Activated CD8-positive, alpha-beta memory T cell treated with anti-CD3 and anti-CD28 coated beads for 48 hours (primary cell): ENCODE results near the gene ZNF264.
"Not testable (repeated sequence)": the region's sequence is repeated elsewhere in the genome, so short reads cannot be mapped to it uniquely, and the experiment has no call there.

ENCODE experiments used
- DNase-seq, 3 experiments: peaks; one replicate each; pipeline ENCODE4 v3.0.0-alpha.2; 2020; ENCODE audit warnings: low read depth in 2 of 3, low spot score in 2 of 3

ZNF264 gene

DNA sequence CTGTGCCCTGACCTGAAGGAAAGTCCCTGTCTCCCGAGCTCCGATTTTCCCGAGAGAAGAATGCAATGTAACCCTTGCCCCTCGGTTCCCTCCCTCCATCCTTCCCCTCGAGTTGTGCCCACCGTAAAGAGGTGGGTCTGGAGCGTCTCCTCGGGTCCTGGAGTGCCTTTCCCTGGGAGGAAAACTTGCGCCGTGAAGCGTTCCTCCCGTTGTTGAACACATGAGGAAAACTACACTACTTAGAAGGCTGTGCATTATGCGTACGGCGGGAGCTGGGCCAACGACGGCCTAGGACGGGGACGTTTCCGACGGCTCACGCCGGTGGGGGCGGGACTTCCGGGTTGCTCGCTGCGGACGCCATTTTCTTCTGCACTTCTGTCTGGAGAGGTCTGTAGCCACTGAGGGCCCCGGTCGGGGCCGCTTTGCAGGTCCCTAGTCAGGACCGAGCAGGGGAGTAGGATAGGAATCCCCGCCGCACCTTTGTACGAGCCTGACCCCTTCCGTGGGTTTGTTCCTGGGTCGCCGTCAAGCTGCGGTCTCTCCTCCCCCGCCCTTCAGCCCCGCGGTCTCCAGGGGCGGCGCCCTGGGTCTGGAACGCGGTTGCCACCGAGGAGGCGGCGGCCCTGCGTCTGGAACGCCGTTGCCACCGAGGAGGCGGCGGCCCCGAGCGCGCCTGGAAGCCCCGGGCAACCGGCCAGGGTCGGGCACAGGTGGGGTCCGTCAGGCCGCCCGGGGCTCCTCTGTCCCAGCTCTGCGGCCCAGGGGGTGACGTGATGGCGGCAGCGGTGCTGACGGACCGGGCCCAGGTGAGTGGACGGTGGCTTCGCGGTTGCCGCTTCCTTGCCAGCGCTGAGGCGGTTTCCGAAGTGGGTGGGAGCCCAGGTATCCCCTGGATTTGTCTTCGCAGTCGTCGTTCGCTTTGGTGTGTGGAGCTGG, at the start of gene ZNF264:
Gene ZNF264, plus strand, starts transcription at position 360 of the 936 bp plus-strand sequence. Its CDS starts 414 bp downstream, at position 774.
- DNase-seq, result peak; percentile 70 to 71 (median 70)

GRCh38 chr19:57141699-57142098, 49.6 kb upstream of the ZNF264 start:
- no peak for DNase-seq

DNA sequence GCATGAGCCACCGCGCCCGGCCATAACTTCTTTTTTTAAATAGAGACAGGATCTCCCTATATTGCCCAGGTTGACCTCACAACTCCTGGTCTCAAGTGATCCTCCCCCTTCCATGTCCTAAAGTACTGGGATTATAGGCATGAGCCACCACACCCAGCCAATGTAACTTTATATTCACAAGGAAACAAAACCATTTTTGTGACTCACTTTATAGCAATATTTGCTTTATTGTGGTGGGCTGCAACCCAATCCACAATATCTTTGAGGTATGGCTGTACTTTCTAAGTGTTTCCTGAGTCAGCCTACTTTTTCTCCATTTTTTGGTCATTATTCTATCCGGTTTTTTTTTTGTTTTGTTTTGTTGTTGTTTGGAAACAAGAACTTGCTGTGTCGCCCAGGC, 38.4 kb upstream of the ZNF264 start:
- no peak for DNase-seq

DNA sequence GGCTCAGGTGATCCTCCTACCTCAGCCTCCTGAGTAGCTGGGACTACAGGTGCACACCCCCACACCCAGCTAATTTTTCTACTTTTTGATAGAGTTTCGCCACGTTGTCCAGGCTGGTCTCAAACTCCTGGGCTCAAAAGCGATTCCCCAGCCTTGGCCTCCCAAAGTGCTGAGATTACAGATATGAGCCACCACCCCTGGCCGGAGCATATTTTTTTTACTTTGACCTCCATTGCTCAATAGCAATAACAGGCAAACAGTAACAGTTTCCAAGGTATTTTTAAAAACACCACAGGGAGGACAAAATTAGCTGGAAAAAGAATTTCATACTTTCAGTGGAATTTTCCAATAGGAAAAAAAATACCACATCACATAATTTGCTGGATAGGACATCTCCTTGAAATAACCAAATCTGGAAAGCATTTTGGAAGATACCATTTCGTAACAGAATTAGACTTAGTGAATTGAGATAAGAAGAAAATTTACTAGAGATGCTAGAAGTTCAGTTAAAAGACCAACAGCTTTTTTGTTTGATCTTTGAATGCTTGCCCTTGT, 29.2 kb upstream of the ZNF264 start:
- DNase-seq, result no peak

DNA sequence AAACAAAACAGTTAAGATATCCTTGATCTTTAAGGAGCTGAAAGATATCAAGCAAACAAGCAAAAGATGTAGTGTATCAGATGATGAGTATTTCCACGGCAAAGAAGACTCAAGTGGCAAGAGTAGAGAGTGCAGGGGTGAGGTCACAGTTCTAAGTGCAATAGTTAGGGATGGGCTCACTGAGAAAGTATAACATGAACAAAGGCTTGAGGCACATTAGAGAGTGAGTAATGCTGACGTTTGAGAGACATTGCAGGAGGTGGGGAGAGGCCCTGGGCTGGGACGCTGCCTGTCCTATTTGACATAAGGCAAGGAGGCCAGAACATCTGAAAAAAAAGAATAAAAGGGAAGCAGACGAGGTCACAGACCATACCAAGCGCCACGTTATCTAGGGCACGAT, 25.5 kb upstream of the ZNF264 start:
- no peak for DNase-seq

DNA sequence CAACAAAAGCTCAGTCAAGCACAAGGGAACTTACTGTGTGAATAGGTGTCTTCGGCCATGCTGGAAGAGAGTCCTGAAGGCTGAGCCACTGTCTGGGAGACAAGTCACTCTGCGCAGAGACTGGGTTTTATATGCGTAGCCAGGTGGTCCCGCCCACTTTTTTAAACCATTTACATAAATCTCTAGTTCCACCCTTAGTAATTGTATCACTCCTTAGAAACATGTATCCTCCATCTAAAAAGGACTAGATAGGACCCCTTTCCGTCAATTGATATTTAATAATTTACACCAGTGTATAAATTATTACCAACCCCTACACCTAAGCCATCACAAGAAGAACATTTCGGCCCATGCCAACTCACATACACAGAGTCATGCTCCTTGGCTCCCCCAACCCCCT, 23.9 kb upstream of the ZNF264 start, which contains the start of gene DUXA:
Gene DUXA, minus strand, starts transcription at position 101 of the 400 bp plus-strand sequence. Its CDS starts 42 bp downstream, at position 59.
- DNase-seq, result no peak

GRCh38 chr19:57171551-57172081, 19.7 kb upstream of the ZNF264 start:
- DNase-seq, result no peak

- no peak for DNase-seq
These were observed 999 bp upstream of the ZNF264 start for GRCh38 chr19:57190301-57190700.

DNA sequence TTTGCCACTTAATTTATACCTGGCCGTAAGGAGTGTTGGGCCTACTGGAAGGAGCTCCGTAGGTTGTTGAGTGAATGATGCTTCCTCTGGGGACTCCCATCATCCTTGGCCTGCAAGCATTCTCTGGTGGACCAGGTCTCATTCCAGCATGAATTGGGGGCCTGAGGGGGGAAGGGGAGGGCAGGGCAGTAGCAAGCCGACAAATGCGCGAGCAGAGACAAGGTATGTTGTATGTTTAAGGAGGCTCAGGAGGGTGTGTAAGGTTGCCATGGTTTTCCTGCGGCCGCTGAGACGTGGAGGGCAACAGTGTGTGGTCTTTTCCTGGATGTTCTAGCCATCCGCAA, 749 bp downstream of the ZNF264 start:
- DNase-seq, result no peak

- no peak for DNase-seq
These were observed 1.7 kb downstream of the ZNF264 start for GRCh38 chr19:57192993-57193392.

- not testable (repeated sequence) for DNase-seq
These were observed 6.6 kb downstream of the ZNF264 start for GRCh38 chr19:57197874-57198273.

DNA sequence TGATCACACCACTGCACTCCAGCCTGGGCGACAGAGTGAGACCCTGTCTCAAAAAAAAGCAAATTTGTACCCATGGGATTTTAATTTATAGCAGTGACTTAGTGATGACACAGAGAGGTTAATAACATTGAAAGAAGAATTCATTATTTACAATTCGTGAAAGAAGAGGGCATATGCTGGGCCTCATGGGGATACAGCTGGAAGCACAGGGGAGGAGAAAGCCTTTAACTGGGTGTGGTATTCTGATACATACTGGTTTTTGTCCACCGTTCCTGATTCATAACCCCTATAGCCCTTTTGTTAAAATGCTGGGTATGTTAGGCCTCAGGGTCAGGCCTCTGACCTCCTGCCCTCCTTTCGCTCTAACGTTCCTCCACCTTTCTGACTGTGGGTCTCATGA, 10.9 kb downstream of the ZNF264 start:
- no peak for DNase-seq

GRCh38 chr19:57210381-57210780, 19.1 kb downstream of the ZNF264 start:
- no peak for DNase-seq

GRCh38 chr19:57212109-57212508, 20.8 kb downstream of the ZNF264 start:
- no peak for DNase-seq

DNA sequence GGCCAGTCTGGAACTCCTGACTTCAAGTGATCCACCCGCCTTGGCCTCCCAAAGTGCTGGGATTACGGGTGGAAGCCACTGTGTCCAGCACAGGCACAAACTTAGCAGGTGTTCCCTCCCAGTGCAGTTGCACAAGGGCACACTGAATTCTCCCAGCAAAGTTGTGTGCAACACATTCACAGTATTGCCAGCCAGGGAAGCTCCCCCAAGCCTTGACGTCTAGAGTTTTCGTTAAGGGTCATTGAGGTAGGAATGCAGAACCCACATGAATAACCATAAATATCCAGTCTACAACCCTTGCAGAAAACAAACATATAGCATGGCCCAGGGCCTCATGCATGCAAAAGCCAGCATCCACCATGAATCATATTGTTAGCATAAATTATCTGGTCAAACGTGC, 36.2 kb downstream of the ZNF264 start:
- DNase-seq, result no peak

DNA sequence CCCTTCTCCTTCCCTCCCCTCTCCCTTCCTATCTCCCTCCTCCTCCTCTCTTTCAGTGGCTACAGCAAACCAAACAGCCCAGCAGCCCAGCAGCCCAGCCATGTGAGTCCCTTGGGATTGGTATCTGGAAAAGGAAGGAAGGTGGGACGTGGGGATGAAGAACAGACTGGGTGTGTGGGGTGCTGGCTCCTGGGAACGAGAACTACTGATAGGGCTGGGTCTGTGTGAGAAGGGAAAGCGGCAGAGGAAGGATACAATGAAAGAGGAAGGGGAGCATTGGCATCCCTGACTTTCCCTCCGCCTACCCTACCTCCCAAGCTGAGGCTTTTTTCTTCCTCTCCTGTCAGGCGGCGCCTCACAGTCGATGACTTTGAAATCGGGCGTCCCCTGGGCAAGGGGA, 40.4 kb downstream of the ZNF264 start:
- no peak for DNase-seq

GRCh38 chr19:57233207-57233606, 41.9 kb downstream of the ZNF264 start:
- DNase-seq, result no peak

DNA sequence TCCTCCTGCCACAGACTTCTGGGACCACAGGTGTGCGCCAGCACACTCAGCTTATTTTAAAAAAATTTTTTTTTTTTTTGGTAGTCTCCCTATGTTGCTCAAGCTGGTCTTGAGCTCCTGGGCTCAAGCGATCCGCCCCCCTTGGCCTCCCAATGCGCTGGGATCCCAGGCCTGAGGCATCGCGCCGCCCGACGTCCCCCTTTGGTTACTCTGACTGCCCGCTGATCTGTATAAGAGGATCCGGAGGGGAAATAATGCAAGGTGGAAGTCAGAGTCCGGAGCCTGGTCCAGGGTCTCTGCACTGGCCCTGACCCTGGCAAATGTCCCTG, 48.6 kb downstream of the ZNF264 start:
- DNase-seq, result no peak

DNA sequence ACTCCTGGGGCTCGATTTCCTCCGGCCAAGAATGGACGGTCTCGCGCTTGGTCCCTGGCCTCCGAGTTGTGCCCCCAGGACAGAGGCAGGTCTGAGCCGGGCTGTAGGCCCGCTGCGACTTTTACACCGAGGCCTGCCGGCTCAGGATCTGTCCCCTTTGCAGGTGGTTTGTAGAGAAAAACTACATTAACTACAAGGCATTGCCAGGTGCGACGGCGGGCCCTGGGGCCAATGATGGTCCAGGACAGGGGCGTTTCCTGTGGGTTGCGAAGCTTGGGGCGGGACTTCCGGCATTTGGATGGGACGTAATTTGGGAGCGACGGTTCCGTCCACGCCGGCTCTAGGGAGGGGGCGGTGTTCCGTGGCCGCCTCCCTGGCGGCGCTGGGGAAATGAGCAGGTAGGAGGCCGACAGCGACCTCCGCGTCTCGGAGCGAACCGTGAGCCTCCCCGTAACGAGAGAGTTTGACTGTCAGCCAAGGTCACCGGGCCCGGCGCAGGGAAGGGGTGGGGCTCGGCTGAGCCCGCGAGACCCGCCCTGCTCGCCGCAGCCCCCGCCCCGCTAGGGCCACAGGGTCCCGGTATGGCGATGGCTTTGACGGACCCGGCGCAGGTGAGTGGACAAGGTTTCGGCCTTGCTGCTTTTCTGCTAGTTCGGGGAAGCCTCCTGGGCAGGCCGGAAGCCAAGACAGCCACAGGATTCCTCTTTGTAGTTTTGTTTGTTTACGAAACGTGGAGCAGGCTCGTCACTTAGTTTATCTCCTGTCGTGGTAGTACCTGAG, 49.2 kb downstream of the ZNF264 start, which contains the start of gene ZNF805:
Gene ZNF805, plus strand, starts transcription at position 322 of the 780 bp plus-strand sequence. Its CDS starts 260 bp downstream, at position 582.
- peak; percentile 76 to 85 (median 82) for DNase-seq

DNA sequence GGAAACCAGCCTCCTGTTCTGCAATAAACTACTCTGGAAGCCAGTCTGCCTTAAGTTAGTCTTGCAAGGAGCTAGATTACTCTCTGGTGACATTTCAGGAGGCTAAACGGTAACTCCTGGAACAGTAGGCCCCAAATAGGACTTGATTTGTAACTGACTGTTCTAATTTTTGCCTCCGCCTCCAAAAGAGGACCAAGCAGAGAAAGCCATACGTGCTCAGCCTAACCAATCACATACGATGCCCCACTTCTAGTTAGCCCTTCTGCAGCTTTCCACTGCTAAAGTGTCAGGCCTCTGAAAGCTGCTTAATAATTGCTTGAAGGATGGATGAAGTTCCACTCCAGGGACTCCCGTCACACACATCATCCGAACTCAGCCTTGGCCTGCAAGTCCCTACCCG, 49.9 kb downstream of the ZNF264 start:
- DNase-seq, result no peak

GRCh38 chr19:57242821-57243220, 51.5 kb downstream of the ZNF264 start:
- DNase-seq, result no peak
